PC-3 (cell line): Measurements from ENCODE around the gene EDEM3.

ENCODE experiments used
- EZH2 ChIP-seq: fragments of 300-600 bp; sonication (generic); IDR thresholded peaks from one replicate; pipeline ENCODE4 v1.6.1; 2017; ENCODE audit warnings: antibody characterized with exemption, mild to moderate bottlenecking, low read length; ENCODE audit not compliant: unreplicated experiment
- EZH2phosphoT487 ChIP-seq: fragments of 300-600 bp; sonication (generic); IDR thresholded peaks from 2 replicates; pipeline ENCODE4 v1.6.1; 2018; ENCODE audit warnings: mild to moderate bottlenecking, antibody characterized with exemption, low read length, borderline replicate concordance
- TF ChIP-seq, protein P1 (sequence below): fragments of 300-600 bp; sonication (generic); conservative IDR thresholded peaks from 2 replicates; pipeline ENCODE4 v1.5.1; 2017; ENCODE audit warnings: antibody characterized with exemption, low read depth, mild to moderate bottlenecking, low read length

DNA sequence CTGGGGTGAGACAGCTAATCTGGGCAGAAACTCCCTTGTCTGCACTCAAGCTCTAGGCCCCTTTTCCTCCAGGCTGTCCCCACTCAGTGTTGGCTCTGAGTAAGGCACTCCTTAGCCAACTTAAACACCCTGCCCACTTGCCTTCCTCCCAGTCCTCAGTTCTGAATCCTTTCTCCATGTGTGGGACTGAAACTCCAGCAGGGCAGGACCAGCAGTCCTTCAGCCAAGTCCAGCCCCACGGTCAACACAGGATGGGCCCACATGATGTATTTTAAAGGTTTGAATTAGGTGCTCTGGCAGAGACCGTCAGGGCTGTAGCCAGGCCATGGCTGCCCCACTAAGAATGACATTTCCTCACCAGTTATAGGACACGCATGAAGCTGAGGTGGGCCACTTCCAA, 107.8 kb downstream of the EDEM3 start:
- TF ChIP-seq EZH2phosphoT487 = no peak
- TF ChIP-seq, protein P1, sequence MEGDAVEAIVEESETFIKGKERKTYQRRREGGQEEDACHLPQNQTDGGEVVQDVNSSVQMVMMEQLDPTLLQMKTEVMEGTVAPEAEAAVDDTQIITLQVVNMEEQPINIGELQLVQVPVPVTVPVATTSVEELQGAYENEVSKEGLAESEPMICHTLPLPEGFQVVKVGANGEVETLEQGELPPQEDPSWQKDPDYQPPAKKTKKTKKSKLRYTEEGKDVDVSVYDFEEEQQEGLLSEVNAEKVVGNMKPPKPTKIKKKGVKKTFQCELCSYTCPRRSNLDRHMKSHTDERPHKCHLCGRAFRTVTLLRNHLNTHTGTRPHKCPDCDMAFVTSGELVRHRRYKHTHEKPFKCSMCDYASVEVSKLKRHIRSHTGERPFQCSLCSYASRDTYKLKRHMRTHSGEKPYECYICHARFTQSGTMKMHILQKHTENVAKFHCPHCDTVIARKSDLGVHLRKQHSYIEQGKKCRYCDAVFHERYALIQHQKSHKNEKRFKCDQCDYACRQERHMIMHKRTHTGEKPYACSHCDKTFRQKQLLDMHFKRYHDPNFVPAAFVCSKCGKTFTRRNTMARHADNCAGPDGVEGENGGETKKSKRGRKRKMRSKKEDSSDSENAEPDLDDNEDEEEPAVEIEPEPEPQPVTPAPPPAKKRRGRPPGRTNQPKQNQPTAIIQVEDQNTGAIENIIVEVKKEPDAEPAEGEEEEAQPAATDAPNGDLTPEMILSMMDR = no peak
- no peak for TF ChIP-seq EZH2
